GM12874 (cell line): ENCODE measurements around the gene OR8K3.

Experiments used
- CTCF ChIP-seq: IDR thresholded peaks from 2 replicates; pipeline ENCODE4 v1.5.1; 2011; ENCODE audit warnings: low read depth, mild to moderate bottlenecking, control low read depth, low read length, moderate library complexity; ENCODE audit not compliant: insufficient read depth

OR8K3 gene

DNA sequence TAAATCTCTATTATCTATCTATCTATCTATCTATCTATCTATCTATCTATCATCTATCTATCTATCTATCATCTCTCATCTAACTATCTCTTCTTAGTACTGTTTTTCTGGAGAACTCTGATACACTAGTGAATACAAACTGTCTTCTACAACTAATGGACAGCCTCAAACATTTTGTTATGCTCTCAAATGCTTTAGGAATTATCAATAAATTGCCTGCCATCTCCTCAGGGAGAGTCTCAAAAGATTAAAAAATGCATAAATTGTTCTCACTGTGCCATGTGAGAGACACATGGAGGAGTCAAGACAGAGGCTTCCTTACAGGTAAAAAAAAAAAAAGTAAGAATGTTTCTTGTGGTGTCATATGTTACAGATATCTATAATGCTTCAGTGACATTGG, at the start of gene OR8K3:
OR8K3 (plus strand) TSS at position 301 of the 400 bp plus-strand sequence. CDS start 3,163 bp downstream, outside the sequence.
- TF ChIP-seq CTCF: no peak

GRCh38 chr11:56271092-56271491, 43.9 kb upstream of the OR8K3 start:
- TF ChIP-seq CTCF: no peak

- no peak for TF ChIP-seq CTCF
Observed at GRCh38 chr11:56273854-56274253, 41.1 kb upstream of the OR8K3 start, which contains the start of gene OR5T1. OR5T1 (plus strand) TSS chr11:56274154; CDS start chr11:56275639, 1,485 bp downstream.

DNA sequence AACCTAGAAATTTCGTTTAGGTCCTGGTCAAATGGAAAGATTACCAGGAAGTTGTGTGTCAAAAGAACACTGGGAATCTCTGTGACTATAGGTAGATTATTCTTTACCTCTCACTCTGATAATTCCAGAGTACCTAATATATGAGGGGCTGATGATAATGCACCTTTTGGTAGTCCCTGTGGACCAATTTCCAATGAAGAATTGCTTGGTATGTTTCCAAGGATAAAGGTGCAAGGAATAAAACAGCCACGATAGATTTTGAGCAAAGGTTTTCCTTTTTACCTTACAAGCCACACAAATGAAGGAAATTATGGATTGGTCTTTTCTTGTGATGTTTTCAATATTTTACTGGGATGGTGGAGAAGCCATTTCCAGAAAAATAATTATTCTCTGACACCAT, 22.8 kb upstream of the OR8K3 start, which contains the start of gene OR8H1:
OR8H1 (minus strand) TSS at position 101 of the 400 bp plus-strand sequence. CDS start 1,192 bp downstream, outside the sequence.
- no peak for TF ChIP-seq CTCF

GRCh38 chr11:56296898-56297297, 18.0 kb upstream of the OR8K3 start:
- no peak for TF ChIP-seq CTCF

- TF ChIP-seq CTCF: no peak
Observed at GRCh38 chr11:56307836-56308235, 7.1 kb upstream of the OR8K3 start.

- TF ChIP-seq CTCF: no peak
Observed at GRCh38 chr11:56331861-56332491, 17.0 kb downstream of the OR8K3 start.
